DMS114 treated with DMSO at 0.1 percent for 48 hours (cell line): ENCODE data around the gene MRI1.
A peak's percentile ranks its signal among the peaks of the same experiment; 100 is the strongest.
"Not testable (repeated sequence)": the region's sequence is repeated elsewhere in the genome, so short reads cannot be mapped to it uniquely, and the experiment has no call there.

Experiments used
- DNase-seq: peaks from one replicate; lab custom pipeline; 2025; ENCODE audit not compliant: unreplicated experiment; lab: John Stamatoyannopoulos, UW

The MRI1 gene

DNA sequence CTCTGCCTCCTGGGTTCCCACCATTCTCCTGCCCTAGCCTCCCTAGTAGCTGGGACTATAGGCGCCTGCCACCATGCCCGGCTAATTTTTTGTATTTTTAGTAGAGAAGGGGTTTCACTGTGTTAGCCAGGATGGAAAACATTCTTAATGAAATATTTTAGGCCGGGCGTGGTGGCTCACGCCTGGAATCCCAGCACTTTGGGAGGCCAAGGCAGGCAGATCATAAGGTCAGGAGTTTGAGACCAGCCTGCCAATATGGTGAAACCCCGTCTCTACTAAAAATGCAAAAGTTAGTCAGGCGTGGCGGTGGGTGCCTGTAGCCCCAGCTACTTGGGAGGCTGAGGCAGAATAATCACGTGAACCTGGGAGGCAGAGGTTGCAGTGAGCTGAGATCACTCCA lies 29.0 kb downstream of the MRI1 start:
- DNase-seq = not testable (repeated sequence)

DNA sequence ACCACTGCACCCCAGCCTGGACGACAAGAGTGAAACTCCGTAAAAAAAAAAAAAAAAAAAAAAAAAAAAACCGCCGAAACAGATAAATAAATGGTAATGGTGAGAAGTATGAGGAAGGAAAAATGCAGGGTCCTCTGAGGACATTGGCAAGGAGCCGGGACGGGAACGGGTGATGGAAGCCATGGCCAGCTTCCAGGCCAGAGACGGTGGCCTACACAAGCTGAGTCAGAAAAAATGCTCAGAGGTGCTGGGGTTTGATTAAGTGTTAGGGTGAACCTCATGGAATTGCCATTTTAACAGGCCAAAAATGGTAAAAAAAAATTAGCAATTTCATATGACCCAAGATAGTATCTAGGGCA lies 30.1 kb downstream of the MRI1 start:
- no peak for DNase-seq

DNA sequence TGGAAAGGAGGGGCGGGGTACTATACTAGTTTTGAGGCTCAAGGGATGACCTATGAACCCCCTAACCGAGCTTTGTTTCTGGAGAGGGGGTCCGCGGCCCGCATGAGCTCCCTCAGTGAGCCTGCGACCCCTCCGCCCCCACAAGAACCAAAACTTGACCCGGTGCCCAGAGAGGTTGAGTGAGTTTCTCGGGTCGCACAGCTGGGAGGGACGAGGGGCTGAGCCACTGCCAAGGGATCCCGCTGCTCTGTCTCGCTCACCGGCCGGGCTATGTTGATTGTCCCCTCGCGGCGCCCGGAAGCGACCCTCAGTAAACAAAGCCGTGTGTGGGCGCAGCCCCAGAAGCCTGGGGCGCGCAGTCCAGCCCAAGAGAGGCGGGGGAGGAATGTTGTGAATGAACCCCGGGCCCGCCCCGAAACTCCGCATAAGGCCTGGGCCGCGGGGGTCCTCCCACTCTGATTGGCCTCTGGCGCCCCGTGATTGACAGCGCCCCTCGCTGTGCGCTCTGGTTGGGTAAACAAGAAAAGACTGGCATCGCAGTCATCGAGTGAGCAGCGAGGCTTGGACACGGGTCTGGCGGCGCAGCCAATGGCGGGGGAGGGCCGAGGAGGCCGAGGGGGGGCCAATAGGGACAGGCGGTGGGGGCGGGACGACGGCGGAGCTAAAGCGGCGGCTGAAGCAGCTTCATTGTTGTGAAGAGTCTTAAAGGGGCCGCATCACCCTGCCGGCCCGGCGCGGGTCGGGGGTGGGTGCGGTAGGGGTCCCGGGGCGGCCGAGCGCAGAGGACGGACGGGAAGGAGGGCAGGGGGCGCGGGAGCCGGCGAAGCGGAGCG lies 30.7 kb downstream of the MRI1 start, which contains the start of gene ZSWIM4:
ZSWIM4 (plus strand) TSS at position 687 of the 833 bp plus-strand sequence. CDS start 206 bp downstream, outside the sequence.
- DNase-seq = peak; percentile 92

DNA sequence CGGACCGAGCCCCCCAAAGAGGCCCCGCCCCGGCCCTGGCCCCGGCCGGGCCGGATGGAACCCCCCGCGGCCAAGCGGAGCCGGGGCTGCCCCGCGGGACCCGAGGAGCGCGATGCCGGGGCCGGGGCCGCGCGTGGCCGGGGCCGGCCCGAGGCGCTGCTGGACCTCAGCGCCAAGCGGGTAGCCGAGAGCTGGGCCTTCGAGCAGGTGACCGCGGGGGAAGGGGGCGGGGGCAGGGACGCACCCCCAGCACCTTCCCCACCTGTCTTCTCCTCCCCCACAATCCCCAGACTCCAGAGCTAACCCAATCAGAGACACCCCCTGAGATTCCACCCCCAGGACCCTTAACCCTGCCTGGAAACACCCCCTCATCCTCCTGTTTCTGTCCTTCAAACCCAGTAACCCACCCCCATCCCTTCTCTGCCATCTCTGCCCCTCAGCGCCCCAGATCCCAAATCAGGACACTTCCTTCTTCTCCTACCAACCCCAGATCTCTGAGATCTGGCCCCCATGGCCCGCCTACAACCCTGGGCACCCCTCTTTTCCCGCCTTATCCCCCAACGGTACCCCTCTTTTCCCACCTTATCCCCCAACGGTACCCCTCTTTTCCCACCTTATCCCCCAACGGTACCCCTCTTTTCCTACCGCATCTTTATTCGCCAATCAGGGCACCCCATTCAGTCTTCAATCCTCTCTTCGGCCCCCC lies 31.4 kb downstream of the MRI1 start:
- no peak for DNase-seq

DNA sequence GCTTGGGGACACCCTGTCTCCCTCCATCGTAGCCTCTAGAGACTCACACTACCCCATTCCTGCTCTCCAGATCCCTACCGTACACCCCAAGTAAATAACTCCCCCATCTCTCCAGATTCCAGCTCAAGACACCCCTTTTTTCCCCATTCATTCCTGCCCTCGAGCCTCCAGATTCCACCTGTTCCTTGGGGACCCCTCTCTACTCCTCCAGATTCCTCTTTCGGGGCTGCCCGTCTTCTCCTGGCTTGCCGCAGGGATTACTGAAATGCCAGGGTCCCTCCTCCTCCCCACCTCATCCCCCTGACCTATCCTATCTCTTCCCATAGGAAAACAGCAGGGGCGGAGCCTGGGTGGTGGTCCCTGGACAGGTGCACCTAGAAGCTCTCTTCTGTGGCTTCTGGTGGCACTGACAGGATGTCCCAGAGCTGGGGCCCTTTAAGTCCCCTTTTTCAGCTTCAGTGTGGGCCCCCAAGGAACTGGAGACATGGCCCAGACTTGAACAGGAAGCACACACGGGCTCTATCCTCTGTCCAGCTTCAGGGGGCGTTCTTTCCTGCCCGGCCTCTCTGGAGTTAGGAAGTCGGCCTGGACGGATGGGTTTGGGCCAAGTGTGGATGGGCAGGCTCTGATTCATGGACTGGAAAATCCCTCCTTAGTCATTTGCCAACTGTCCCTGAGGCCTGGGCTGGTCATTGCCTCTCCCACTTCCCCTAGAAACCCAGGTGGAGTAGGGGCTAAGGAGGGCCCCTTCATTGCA lies 32.2 kb downstream of the MRI1 start:
- DNase-seq = no peak

DNA sequence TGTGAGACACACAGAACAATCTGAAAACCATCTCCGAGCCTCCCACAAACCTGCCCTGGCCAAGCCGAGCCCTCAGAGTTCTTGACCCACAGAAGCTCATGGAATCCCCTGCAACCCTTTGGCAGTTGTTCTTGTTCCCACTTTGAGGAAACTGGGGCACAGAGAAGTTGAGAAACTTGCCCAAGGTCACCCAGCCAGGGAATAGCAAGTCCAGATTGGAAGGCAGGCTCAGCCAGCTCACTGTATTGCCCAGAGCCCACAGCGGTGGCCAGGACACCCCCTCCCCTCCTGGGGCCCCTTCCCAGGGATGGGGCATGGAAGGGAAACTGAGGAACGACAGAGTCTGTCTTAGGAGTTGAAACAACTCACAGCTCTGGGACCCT lies 32.7 kb downstream of the MRI1 start:
- DNase-seq = no peak

DNA sequence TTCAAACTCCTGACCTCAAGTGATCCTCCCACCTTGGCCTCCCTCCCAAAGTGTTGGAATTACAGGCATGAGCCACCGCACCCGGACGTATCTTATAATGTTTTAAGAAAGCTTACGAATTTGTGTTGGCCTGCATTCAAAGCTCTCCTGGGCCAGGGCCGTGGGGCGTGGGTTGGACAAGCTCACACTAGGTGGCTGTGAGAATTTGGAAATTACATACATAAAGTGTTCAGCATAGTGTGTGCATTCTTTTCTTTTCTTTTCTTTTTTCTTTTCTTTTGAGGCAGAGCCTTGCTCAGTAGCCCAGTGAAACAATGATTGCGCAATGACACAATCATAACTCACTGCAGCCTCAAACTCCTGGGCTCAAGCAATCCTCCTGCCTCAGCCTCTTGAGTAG lies 33.5 kb downstream of the MRI1 start:
- no peak for DNase-seq

DNA sequence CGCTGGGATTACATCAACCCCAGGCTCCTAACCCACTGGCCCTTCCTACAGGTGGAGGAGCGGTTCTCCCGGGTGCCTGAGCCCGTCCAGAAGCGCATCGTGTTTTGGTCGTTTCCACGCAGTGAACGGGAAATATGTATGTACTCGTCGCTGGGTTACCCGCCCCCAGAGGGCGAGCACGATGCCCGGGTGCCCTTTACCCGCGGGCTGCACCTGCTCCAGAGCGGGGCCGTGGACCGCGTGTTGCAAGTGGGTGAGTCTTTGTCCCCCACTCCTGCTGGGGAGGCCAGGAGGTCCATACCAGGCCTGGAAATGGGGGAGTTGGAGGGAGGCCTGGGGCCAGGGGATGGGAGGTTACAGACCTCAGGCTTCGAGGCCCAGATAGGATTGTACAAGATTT lies 35.3 kb downstream of the MRI1 start:
- no peak for DNase-seq

DNA sequence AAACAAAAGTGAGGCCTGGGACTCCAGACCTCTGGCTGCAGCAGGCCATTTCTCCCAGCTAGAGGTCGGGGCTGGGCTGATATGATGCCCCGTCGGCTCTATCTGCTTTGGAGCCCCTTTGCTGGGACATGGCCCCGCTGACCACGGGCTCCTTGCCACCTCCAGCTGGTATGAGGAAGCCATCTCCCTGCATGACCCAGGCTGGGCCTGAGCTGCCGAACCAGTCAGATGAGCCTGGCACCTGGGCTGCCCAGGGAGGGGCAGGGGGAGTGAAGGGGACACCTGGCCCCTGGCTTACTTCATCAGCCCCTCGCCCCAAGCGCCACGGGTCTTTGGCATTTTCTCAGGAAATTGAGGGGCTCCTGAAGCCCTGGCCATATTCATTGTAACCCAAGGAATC lies 38.7 kb downstream of the MRI1 start:
- DNase-seq = no peak

DNA sequence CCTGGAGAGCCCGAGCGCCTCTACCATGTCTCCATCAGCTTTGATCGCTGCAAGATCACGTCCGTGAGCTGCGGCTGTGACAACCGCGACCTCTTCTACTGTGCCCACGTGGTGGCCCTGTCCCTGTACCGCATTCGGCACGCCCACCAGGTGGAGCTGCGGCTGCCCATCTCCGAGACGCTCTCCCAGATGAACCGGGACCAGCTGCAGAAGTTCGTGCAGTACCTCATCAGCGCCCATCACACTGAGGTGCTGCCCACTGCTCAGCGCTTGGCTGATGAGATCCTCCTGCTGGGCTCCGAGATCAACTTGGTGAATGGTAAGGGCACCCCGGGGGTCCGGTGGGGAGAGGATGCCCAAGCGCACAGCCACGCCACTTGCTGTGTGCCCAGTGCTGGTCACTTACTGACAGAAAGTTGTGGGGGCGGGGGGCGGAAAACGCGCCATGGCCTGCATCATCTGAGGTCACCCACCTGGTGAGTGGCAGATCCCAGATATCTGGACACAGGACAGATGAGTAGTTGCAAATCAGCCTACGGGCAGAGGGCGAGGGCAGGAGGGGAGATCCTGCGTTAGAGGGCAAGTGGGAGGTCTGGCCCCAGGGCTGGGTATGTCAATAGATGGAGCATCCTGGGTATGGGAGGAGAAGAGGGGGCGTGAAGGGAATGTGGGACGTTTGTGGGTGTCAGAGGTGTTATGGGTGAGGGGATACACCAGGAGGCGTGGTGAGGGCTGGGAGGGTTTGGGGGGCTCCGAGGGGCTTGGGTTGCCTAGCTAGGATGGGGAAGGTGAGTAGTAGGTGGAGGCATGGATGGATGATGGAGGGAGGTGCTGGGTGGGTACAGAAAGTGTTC lies 40.7 kb downstream of the MRI1 start:
- DNase-seq = no peak

DNA sequence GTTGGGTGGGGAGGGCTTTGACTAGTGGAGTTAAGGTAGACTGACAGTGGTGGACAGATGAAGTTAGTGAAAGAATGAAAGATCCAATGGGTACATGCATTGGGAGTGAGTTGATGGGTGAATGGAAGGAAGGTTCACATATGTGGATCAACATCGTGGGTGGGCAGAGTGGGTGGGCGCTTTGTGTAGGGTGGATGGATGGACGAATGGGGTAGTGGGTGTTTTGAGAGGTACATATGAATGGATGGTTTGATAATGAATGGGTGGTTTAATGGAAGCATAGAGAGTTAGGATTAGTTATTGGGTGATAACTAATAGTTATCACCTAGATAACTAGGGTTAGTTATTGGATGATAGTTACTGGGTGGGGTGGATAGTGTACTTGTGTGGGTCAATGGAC lies 42.4 kb downstream of the MRI1 start:
- DNase-seq = no peak

DNA sequence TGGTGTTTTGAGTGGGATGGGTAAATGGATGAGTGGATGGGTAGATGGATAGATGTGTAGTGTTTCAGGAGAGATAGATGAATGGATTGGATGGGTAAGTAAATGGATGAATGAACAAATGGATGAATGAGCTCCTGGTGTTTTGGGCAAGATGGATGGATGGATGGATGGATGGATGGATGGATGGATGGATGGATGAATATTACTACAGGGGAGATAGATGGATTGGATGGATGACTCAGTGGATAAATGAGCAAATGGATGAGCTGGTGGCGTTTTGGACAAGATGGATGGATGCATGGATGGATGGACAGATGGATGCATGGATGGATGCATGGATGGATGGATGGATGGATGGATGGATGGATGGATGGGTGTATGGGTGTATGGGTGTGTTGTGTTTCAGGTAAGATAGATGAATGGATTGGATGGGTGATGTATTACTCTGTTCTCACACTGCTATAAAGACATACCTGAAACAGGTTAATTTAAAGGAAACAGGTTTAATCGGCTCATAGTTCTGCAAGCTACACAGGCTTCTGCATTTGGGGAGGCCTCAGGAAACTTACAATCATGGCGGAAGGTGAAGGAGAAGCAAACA lies 43.2 kb downstream of the MRI1 start:
- no peak for DNase-seq

DNA sequence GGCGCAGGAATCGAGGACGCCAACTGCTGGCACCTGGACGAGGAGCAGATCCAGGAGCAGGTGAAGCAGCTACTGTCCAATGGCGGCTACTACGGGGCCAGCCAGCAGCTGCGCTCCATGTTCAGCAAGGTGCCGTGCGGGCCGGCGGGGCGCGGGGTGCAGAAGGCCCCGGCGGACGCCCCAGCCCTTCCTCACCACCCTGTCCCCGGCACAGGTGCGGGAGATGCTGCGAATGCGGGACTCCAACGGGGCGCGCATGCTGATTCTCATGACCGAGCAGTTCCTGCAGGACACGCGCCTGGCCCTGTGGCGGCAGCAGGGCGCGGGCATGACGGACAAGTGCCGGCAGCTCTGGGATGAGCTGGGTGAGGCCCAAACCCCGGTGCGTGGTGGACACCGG lies 44.5 kb downstream of the MRI1 start:
- DNase-seq = no peak

DNA sequence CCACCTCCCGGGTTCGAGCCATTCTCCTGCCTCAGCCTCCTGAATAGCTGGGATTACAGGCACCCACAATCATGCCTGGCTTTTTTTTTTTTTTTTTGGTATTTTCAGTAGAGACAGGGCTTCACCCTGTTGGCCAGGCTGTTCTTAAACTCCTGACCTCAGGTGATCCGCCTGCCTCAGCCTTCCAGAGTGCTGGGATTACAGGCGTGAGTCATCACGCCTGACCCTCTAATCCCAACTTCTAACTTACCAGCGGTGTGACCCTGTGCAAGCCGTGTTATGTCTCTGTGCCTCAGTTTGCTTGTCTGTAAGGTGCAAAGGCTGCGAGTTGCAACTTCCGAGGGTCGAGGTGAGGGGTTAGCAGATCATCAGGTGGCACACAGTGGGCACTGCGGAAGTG lies 48.2 kb downstream of the MRI1 start:
- no peak for DNase-seq

DNA sequence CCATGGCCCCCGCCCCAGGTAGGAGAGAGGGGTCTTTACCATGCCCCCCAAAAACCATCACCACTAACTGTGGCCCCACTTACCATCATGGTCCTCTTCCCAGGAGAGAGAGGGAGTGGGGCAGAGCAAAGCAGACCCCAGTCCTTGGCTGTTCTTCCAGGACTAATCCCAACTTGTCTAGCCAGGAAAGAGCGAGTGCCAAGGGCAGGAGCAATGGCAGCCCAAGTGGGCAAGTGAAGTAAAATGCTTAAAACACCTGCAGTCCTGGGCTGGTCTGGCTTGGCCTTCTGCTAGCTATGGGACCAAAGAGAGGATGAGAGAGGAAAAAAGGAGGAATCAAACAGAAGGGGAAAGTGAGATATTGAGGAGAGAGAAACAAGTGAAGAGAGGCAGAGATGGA lies 48.8 kb downstream of the MRI1 start:
- no peak for DNase-seq

DNA sequence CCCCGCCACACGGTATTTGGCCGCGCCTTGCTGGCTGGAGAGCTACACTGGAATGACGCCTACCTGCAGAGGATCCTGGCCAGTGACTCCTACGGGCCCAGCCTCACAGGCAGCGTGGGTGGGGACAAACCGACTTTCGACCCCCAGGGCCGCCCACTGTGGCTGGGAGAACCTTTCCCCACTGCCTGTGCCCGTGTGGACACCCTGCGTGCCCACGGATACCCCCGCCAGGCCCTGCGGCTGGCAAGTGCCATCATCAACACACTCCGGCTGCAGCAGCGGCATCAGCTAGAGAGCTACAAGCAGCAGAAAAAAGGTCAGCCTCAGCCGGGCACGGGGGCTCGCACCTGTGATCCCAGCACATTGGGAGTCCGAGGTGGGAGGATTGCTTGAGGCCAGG lies 50.2 kb downstream of the MRI1 start:
- no peak for DNase-seq

DNA sequence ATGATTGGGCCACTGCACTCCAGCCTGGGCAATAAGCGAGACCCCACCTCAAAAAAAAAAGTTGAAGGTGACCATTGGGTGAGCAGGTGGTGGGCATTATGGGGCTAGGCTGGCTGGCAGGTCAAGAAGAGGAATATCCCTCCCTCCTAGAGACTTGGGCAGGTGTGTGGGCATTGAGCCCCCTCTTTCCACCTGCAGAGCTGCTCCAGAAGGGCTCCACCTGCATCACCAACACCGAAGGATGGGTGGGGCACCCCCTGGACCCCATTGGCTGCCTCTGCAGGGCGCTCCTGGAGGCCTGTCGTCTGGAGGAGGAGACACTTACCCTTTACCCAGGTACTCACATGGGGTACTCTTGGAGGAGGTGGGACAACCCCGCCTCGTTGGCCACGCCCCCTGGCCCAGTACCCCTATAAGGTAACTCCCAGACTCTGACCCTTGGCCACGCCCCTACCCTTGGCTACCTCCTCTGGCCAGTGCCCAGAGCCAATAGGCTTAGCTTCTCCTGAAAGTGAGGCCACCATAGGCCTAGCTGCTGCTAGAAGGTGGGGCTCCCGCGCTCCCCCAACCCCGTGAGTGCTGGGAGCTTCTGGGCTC lies 52.8 kb downstream of the MRI1 start:
- DNase-seq = no peak

DNA sequence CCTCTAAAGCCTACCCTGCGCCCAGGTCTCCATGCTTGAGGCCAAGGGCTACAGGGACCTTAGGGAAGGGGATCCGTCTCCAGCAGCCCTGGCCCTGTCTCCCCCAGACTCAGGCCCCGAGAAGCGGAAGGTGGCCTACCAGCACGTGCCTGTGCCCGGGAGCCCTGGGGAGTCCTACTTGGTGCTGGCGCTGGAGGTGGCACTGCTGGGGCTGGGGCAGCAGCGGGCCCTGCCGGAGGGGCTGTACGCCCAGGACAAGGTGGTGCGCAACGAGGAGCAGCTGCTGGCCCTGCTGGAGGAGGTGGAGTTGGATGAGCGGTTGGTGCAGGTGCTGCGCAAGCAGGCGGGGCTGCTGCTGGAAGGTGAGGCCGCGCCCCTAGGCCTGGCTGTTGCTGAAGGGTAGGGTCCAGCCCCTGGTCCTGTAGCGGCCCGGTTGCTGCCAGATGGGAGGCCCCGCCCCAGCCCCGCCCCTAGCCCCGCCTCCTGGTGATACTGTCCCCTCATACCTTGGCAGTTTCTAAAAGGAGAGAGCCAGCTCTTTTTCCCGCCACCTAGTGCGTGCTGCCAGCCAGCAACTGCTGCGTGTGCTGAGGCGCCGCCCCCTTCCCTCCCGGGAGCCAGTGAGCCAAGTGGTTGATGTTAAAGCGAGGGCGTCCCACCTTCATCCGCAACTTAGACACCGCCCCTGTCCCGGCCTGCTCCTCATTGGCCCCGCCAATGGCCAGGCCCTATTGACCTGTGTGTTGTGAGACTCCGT lies 53.5 kb downstream of the MRI1 start:
- DNase-seq = no peak

DNA sequence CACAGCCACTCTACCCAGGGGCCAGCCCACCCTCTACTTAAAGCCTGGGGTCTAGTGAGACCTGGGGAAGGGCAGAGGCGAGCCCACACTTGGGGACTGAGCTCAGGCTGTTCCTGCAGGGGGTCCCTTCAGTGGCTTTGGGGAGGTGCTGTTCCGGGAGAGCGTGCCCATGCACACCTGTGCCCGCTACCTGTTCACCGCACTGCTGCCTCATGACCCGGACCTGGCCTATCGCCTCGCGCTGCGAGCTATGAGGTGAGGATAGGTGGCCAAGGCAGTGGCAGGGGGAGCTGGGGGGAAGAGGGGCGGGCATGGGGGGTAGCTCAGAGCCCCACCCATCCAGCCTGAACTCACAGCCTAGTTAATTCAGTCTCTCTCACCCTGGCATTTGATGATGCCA lies 54.9 kb downstream of the MRI1 start:
- no peak for DNase-seq
